ENCODE results near the gene COA5.

DNA sequence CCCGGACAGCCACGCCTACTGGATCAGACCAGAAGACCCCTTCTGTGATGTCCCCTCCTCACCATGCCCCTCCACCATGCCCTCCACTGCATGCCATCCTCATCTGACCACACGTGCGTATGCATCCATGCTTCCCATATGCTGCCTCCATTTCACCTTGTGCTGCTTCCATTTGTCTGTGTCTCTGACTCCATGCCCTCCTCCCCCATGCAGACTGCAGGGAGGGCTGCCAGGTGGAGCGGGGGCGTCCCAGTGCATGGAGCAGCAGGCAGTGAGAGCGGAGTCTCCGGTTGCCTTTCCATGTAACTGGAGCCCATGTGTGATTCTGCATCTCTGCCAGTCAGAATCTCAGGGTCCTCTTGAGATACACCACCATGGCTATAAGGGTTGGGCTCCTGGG is 52.6 kb downstream of the COA5 start:
- no peak for TF ChIP-seq RAD21 (IDR thresholded peaks at IDR 0.05)
- TF ChIP-seq, protein P1, sequence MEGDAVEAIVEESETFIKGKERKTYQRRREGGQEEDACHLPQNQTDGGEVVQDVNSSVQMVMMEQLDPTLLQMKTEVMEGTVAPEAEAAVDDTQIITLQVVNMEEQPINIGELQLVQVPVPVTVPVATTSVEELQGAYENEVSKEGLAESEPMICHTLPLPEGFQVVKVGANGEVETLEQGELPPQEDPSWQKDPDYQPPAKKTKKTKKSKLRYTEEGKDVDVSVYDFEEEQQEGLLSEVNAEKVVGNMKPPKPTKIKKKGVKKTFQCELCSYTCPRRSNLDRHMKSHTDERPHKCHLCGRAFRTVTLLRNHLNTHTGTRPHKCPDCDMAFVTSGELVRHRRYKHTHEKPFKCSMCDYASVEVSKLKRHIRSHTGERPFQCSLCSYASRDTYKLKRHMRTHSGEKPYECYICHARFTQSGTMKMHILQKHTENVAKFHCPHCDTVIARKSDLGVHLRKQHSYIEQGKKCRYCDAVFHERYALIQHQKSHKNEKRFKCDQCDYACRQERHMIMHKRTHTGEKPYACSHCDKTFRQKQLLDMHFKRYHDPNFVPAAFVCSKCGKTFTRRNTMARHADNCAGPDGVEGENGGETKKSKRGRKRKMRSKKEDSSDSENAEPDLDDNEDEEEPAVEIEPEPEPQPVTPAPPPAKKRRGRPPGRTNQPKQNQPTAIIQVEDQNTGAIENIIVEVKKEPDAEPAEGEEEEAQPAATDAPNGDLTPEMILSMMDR (IDR thresholded peaks at IDR 0.05; ENCODE audit: low read depth, low read length, missing input control), result no peak
- TF ChIP-seq YY1 (IDR thresholded peaks at IDR 0.05), result no peak
- no peak for TF ChIP-seq SP1 (IDR thresholded peaks at IDR 0.05)
- no peak for TF ChIP-seq HNF4G (IDR thresholded peaks at IDR 0.05)
- TF ChIP-seq JUND (IDR thresholded peaks at IDR 0.05), result no peak
- TF ChIP-seq, protein P2, sequence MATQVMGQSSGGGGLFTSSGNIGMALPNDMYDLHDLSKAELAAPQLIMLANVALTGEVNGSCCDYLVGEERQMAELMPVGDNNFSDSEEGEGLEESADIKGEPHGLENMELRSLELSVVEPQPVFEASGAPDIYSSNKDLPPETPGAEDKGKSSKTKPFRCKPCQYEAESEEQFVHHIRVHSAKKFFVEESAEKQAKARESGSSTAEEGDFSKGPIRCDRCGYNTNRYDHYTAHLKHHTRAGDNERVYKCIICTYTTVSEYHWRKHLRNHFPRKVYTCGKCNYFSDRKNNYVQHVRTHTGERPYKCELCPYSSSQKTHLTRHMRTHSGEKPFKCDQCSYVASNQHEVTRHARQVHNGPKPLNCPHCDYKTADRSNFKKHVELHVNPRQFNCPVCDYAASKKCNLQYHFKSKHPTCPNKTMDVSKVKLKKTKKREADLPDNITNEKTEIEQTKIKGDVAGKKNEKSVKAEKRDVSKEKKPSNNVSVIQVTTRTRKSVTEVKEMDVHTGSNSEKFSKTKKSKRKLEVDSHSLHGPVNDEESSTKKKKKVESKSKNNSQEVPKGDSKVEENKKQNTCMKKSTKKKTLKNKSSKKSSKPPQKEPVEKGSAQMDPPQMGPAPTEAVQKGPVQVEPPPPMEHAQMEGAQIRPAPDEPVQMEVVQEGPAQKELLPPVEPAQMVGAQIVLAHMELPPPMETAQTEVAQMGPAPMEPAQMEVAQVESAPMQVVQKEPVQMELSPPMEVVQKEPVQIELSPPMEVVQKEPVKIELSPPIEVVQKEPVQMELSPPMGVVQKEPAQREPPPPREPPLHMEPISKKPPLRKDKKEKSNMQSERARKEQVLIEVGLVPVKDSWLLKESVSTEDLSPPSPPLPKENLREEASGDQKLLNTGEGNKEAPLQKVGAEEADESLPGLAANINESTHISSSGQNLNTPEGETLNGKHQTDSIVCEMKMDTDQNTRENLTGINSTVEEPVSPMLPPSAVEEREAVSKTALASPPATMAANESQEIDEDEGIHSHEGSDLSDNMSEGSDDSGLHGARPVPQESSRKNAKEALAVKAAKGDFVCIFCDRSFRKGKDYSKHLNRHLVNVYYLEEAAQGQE (IDR thresholded peaks at IDR 0.05), result no peak
- TF ChIP-seq, protein P3, sequence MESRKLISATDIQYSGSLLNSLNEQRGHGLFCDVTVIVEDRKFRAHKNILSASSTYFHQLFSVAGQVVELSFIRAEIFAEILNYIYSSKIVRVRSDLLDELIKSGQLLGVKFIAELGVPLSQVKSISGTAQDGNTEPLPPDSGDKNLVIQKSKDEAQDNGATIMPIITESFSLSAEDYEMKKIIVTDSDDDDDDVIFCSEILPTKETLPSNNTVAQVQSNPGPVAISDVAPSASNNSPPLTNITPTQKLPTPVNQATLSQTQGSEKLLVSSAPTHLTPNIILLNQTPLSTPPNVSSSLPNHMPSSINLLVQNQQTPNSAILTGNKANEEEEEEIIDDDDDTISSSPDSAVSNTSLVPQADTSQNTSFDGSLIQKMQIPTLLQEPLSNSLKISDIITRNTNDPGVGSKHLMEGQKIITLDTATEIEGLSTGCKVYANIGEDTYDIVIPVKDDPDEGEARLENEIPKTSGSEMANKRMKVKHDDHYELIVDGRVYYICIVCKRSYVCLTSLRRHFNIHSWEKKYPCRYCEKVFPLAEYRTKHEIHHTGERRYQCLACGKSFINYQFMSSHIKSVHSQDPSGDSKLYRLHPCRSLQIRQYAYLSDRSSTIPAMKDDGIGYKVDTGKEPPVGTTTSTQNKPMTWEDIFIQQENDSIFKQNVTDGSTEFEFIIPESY (IDR thresholded peaks at IDR 0.05), result no peak

Measured in liver (tissue), 3 donors.